HG03095 (cell line): ENCODE measurements around the gene NPAS3.

Experiments used
- ATAC-seq: cut with Tn5 transposase; IDR thresholded peaks from one replicate; pipeline ENCODE4 v1.9.1; 2021; ENCODE audit warnings: moderate library complexity; ENCODE audit not compliant: unreplicated experiment

Gene NPAS3

GRCh38 chr14:33606591-33606990, 667.9 kb downstream of the NPAS3 start:
- no peak for ATAC-seq

GRCh38 chr14:33609582-33609981, 670.9 kb downstream of the NPAS3 start:
- ATAC-seq = no peak

DNA sequence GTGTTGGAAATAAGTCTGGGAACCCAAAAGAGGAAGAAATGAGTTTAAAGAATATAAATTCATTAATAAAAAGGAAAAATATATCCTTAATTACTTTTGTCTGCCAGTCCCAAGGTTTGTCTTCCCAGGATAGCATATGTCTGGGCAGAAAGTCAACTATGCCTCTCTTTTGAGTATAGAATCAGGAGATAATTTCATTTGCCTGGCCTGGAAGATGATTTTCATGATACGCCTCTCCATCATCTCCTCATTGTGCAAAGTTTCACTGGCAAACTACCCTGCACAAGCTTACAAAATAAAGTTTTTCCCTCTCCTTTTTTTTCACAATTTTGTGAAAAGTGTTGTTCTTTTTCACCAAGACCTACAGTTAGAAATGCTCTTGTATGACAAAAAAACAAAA, 671.4 kb downstream of the NPAS3 start:
- ATAC-seq = no peak

- no peak for ATAC-seq
Observed at GRCh38 chr14:33611405-33612196, 672.9 kb downstream of the NPAS3 start.

DNA sequence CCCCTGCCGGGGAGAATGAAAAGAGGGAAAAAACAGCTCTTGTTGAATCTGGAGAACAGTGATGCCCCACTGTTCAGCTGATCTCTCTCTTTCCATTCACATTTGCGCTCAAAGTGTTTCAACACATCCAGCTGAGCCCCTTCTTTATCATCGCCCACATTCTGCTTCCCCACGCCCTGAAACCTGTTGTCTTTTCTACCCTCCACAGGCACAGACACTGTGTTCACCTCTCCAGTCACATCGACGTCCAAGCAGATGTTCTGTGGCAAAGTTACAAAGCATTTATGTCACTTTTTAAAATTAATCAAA, 673.5 kb downstream of the NPAS3 start:
- ATAC-seq = no peak

GRCh38 chr14:33617154-33617553, 678.5 kb downstream of the NPAS3 start:
- no peak for ATAC-seq

- ATAC-seq = no peak
Observed at GRCh38 chr14:33618361-33619105, 679.9 kb downstream of the NPAS3 start.

- no peak for ATAC-seq
Observed at GRCh38 chr14:33622496-33622895, 683.8 kb downstream of the NPAS3 start.

GRCh38 chr14:33629792-33630191, 691.1 kb downstream of the NPAS3 start:
- no peak for ATAC-seq

- ATAC-seq = no peak
Observed at GRCh38 chr14:33631021-33631420, 692.3 kb downstream of the NPAS3 start.

- no peak for ATAC-seq
Observed at GRCh38 chr14:33631441-33631840, 692.8 kb downstream of the NPAS3 start.

GRCh38 chr14:33634631-33635030, 696.0 kb downstream of the NPAS3 start:
- ATAC-seq = no peak

- no peak for ATAC-seq
Observed at GRCh38 chr14:33636716-33637115, 698.0 kb downstream of the NPAS3 start.

- ATAC-seq = no peak
Observed at GRCh38 chr14:33642080-33642479, 703.4 kb downstream of the NPAS3 start.

DNA sequence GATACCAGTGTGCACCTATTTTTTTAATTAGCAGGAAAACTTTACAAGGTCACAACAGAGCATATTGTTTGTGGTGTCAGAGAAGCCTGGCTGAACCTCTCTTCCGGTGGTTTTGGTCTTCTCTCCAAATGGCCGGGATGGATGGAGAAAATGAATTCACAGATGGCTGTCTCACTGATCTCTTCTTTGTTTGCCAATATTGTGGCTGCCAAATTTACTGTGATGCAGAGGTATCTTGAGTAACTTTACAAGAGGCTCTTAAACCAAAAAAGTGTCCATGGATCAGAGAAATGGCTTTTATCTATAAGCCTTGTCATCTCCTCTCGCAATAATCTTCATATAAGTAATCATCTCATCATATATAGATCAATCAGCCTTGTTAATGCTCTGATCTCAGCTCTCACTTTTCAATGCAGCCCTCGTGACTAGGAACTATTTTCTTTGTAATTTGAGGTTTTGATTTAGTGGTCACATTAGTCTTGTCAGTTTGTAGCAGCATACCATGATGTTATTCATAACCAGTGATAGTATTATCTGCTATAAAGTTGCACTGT, 704.1 kb downstream of the NPAS3 start:
- no peak for ATAC-seq

DNA sequence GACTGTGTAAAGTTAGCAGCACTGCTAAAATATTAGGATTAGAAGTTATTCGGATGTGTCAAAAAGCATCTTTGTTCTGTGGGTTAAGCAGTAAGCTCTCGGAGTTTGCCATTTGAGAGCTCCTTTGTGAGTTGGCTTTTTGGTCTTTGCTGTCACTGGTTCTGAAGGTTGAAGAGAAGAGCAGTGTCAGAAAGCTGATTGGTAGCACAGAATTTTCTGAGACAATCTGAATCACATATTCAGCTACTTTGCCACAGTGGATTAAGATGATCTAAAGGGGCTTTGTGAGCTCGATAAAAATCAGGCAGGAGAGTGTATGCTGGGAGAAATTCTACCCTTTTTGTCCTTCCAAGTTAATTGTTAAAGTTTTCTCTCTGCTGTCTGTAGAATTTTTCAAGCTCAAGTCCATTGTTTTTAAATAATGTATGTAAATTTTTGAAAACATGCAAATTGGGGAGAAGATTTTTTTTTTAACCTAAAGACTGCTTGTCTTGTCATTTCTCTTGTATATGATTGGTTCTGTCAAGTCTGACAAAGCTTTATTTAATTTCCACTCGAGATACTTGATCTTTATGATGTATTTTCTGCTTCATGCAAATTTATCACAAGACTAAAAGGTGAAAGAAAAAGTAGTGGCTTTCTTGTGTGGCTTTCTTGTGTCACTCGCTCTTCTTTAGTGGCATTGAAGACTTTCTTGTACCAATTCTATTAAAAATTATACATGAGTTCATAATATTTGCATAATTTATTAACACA, 704.9 kb downstream of the NPAS3 start:
- ATAC-seq = no peak

- ATAC-seq = no peak
Observed at GRCh38 chr14:33646692-33647260, 708.1 kb downstream of the NPAS3 start.

DNA sequence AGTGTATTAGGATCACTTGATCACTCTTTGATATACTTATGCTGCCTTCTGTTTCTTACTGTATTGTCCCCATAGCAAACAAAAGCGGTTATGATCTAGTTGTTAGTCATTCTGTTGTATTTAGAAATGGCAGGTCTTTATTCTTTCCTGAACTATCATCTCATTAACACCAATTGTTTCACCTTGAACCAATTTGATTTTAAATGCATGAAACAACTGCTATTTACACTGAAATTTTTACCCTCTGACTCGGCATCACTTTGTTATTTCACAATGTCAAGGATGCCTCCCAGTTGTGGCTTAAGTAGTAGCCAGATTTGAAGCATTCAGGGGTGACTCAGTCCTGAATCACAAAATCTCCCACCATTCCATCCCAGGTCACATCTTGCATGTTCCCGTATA, 708.7 kb downstream of the NPAS3 start:
- ATAC-seq = no peak

DNA sequence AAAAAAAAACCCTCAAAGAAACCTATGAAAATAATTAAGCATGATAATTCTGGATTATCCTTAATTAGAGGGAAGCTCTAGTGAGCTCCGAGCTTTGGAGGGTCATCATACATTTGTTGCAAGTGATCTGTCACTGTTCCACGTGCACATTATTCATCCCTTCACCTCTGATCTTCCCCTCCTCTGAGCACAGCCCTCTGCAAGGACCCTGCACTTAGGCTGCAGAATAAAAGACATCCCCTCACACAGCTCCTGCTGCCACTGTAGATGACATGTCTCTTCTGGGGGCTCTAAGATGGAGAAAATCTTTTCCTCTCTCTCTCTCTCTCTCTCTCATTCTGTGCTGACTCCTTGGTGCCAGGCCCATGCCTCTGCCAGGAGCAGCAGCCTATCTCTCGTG, 711.8 kb downstream of the NPAS3 start:
- ATAC-seq = no peak

GRCh38 chr14:33652566-33653307, 714.1 kb downstream of the NPAS3 start:
- no peak for ATAC-seq

- ATAC-seq = no peak
Observed at GRCh38 chr14:33653308-33653695, 714.6 kb downstream of the NPAS3 start.
